Suprapubic skin (tissue), 4 donors: ENCODE data around the gene KCND1.

Source experiments
- POLR2A ChIP-seq, 2 donors: fragments of 450-650 bp; IDR thresholded peaks; one replicate each; pipeline ENCODE4 v1.6.1; 2017; ENCODE audit warnings: antibody characterized with exemption in 2 of 2, mild to moderate bottlenecking in 2 of 2, moderate library complexity in 2 of 2
- POLR2AphosphoS5 ChIP-seq, 3 donors: sonication (generic); formaldehyde crosslinking; IDR thresholded peaks; one replicate each; pipeline ENCODE4 v1.6.1; 2017; ENCODE audit warnings: antibody characterized with exemption in 3 of 3
- TF ChIP-seq, protein P1 (sequence below), 2 donors: fragments of 200-600 bp in 1 of 2; fragments of 450-650 bp in 1 of 2; sonication (generic) in 1 of 2; IDR thresholded peaks; one replicate each; pipeline ENCODE4 v1.5.1; 2016 to 2019; ENCODE audit warnings: antibody characterized with exemption in 2 of 2, mild to moderate bottlenecking in 1 of 2, moderate library complexity in 1 of 2

- TF ChIP-seq, protein P1, sequence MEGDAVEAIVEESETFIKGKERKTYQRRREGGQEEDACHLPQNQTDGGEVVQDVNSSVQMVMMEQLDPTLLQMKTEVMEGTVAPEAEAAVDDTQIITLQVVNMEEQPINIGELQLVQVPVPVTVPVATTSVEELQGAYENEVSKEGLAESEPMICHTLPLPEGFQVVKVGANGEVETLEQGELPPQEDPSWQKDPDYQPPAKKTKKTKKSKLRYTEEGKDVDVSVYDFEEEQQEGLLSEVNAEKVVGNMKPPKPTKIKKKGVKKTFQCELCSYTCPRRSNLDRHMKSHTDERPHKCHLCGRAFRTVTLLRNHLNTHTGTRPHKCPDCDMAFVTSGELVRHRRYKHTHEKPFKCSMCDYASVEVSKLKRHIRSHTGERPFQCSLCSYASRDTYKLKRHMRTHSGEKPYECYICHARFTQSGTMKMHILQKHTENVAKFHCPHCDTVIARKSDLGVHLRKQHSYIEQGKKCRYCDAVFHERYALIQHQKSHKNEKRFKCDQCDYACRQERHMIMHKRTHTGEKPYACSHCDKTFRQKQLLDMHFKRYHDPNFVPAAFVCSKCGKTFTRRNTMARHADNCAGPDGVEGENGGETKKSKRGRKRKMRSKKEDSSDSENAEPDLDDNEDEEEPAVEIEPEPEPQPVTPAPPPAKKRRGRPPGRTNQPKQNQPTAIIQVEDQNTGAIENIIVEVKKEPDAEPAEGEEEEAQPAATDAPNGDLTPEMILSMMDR (IDR thresholded peaks at IDR 0.05), result no peak
- TF ChIP-seq POLR2A (IDR thresholded peaks at IDR 0.05), result no peak
- TF ChIP-seq POLR2AphosphoS5 (IDR thresholded peaks at IDR 0.05), result no peak
These were observed 3.4 kb upstream of the KCND1 start for GRCh38 chrX:48975041-48975440.
